CD14-positive monocyte (primary cell): Measurements from ENCODE around the gene TOLLIP. TPM values are rescaled to one million over a fixed set of nuclear protein-coding genes. Genes with fewer than 3 reads are reported as not detected.
A peak's percentile ranks its signal among the peaks of the same experiment; 100 is the strongest.

Experiments
- DNase-seq, 3 donors: peaks; one replicate each; pipeline ENCODE4 v3.0.0-alpha.2; 2011 to 2022
- H2AFZ ChIP-seq: 2 replicates; pipeline ENCODE4 v1.6.0; 2012; ENCODE audit warnings: mild to moderate bottlenecking, low read depth, low read length, inconsistent platforms; ENCODE audit not compliant: insufficient read depth, poor library complexity, severe bottlenecking
- H3K27ac ChIP-seq, 2 donors: 1 replicate in 1 of 2; 2 replicates in 1 of 2; pipeline ENCODE4 v1.5.1; 2012 to 2013; ENCODE audit warnings: low read length in 2 of 2, control low read depth in 1 of 2, inconsistent platforms in 1 of 2, low read depth in 1 of 2, mild to moderate bottlenecking in 1 of 2
- H3K27me3 ChIP-seq, 2 donors: one replicate each; pipeline versions ENCODE4 v1.6.0 to v1.6.1; 2011 to 2013; ENCODE audit warnings: low read length in 2 of 2; ENCODE audit not compliant: control insufficient read depth in 2 of 2, insufficient read depth in 2 of 2
- H3K36me3 ChIP-seq, 2 donors: replicated peaks in 1 of 2; 1 replicate in 1 of 2; 2 replicates in 1 of 2; pipeline versions ENCODE4 v1.5.1 to v1.6.1; 2012 to 2013; ENCODE audit warnings: low read length in 2 of 2, control low read depth in 1 of 2, inconsistent platforms in 1 of 2, mild to moderate bottlenecking in 1 of 2; ENCODE audit not compliant: insufficient read depth in 2 of 2, control insufficient read depth in 1 of 2
- H3K4me1 ChIP-seq, 2 donors: 1 replicate in 1 of 2; 2 replicates in 1 of 2; pipeline versions ENCODE4 v1.5.1 to v1.6.1; 2012 to 2013; ENCODE audit warnings: low read length in 2 of 2, control low read depth in 1 of 2, inconsistent platforms in 1 of 2, mild to moderate bottlenecking in 1 of 2, moderate library complexity in 1 of 2; ENCODE audit not compliant: insufficient read depth in 2 of 2, control insufficient read depth in 1 of 2
- H3K4me2 ChIP-seq: replicated peaks from 2 replicates; pipeline ENCODE3; 2012; ENCODE audit warnings: low read length, moderate library complexity, mild to moderate bottlenecking; ENCODE audit not compliant: poor library complexity, severe bottlenecking; ENCODE audit errors: extremely low read depth
- H3K4me3 ChIP-seq, 3 experiments: fragments of 200-600 bp in 1 of 3; sonication (generic) in 1 of 3; replicated peaks in 1 of 3; 1 replicate in 2 of 3; 2 replicates in 1 of 3; pipeline ENCODE4 v1.5.1; 2011 to 2013; ENCODE audit warnings: low read length in 3 of 3, mild to moderate bottlenecking in 3 of 3, control low read depth in 2 of 3, low read depth in 2 of 3, inconsistent platforms in 1 of 3, moderate library complexity in 1 of 3
- H3K79me2 ChIP-seq: 2 replicates; pipeline ENCODE4 v1.6.0; 2012; ENCODE audit warnings: mild to moderate bottlenecking, control low read depth, inconsistent platforms, low read length, moderate library complexity; ENCODE audit not compliant: insufficient read depth
- H3K9ac ChIP-seq: 2 replicates; pipeline ENCODE4 v1.6.0; 2017; ENCODE audit warnings: low read length, mild to moderate bottlenecking; ENCODE audit not compliant: insufficient read depth, poor library complexity, severe bottlenecking
- H3K9me3 ChIP-seq, 2 donors: replicated peaks in 1 of 2; 1 replicate in 1 of 2; 2 replicates in 1 of 2; pipeline versions ENCODE4 v1.5.1 to v1.6.1; 2012 to 2013; ENCODE audit warnings: low read length in 2 of 2, control low read depth in 1 of 2; ENCODE audit not compliant: control insufficient read depth in 1 of 2, insufficient read depth in 1 of 2
- H4K20me1 ChIP-seq: 2 replicates; pipeline ENCODE4 v1.6.0; 2012; ENCODE audit warnings: mild to moderate bottlenecking, low read length, control low read depth, moderate library complexity; ENCODE audit not compliant: insufficient read depth
- H3K27ac Mint-ChIP-seq, 7 donors: one replicate each; pipeline ENCODE4 v1.8.0; 2020; ENCODE audit warnings: mild to moderate bottlenecking in 7 of 7, mixed read lengths in 7 of 7, moderate library complexity in 6 of 7, inconsistent platforms in 2 of 7
- H3K27me3 Mint-ChIP-seq, 3 donors: one replicate each; pipeline ENCODE4 v1.8.0; 2021 to 2022; ENCODE audit warnings: low read depth in 3 of 3, mild to moderate bottlenecking in 3 of 3, mixed read lengths in 3 of 3, moderate library complexity in 3 of 3, inconsistent platforms in 1 of 3
- H3K36me3 Mint-ChIP-seq, 2 donors: one replicate each; pipeline ENCODE4 v1.8.0; 2020; ENCODE audit warnings: mixed read lengths in 2 of 2, inconsistent platforms in 1 of 2, mild to moderate bottlenecking in 1 of 2
- H3K4me1 Mint-ChIP-seq: one replicate; pipeline ENCODE4 v1.8.0; 2020; ENCODE audit warnings: mild to moderate bottlenecking, mixed read lengths
- H3K4me3 Mint-ChIP-seq, 2 donors: one replicate each; pipeline ENCODE4 v1.8.0; 2020; ENCODE audit warnings: mild to moderate bottlenecking in 2 of 2, mixed read lengths in 2 of 2, moderate library complexity in 1 of 2
- H3K9me3 Mint-ChIP-seq, 7 donors: one replicate each; pipeline ENCODE4 v1.8.0; 2020 to 2022; ENCODE audit warnings: mixed read lengths in 7 of 7, mild to moderate bottlenecking in 6 of 7, moderate library complexity in 6 of 7, inconsistent platforms in 2 of 7
- WGBS: methylation state at CpG from one replicate; pipeline ENCODE4 v1.1.5; 2013; ENCODE audit warnings: missing lambda C conversion rate; ENCODE audit not compliant: insufficient coverage; 5-methylcytosine and 5-hydroxymethylcytosine counted together
- intact Hi-C, 2 donors: fragments of 100-400 bp; cut with micrococcal nuclease; formaldehyde crosslinking; loops; one replicate each; pipeline versions ENCODE4 v1.15.0 to v1.15.1; 2023
- polyA plus RNA-seq, 3 donors: library from polyadenylated mRNA; depleted of rRNA in 1 of 3; unstranded in 2 of 3; stranded (reverse) in 1 of 3; fragments of 300-500 nt in 2 of 3; fragments of >200 nt in 1 of 3; fragmentation: Illumina TruSeq in 2 of 3; gene quantifications; 1 replicate in 2 of 3; 2 replicates in 1 of 3; pipeline ENCODE4 v1.2.3, GENCODE V29; 2012 to 2021
- TF ChIP-seq, protein P1 (sequence below): fragments of 200-600 bp; IDR thresholded peaks from one replicate; pipeline ENCODE4 v1.8.0; 2022; ENCODE audit warnings: antibody characterized with exemption, mild to moderate bottlenecking

Gene TOLLIP
- polyA plus RNA-seq, 3 donors = 67.9 to 72.1 (median 71.7) TPM

GRCh38 chr11:1261241-1262071, 48.0 kb downstream of the TOLLIP start:
- Mint-ChIP-seq H3K36me3 (peaks cover 2 to 10% of the 10 kb centered on the region in 2 donors), H3K9me3 (peaks cover 11 to 21% (median 19%) of the 10 kb centered on the region in 7 donors), H3K4me1 (peaks cover 11% of the 10 kb centered on the region), H3K4me3 (no peak overlapping the region), H3K27ac (peak overlapping the region in 1 of 7 donors; percentile 46), H3K27me3 (no peaks in the 10 kb centered on the region)
- no peak overlapping the region for H3K4me3 ChIP-seq
- H3K36me3 ChIP-seq = no peaks in the 10 kb centered on the region
- H3K9me3 ChIP-seq = peaks cover 8 to 13% of the 10 kb centered on the region in 2 donors
- H3K79me2 ChIP-seq = no peaks in the 10 kb centered on the region
- WGBS = 94% methylated on average over 38 of the region's 39 CpGs
- no peaks in the 10 kb centered on the region for H4K20me1 ChIP-seq
- peak overlapping the region; percentile 83 for H3K4me2 ChIP-seq
- DNase-seq = no peak
- TF ChIP-seq, protein P1, sequence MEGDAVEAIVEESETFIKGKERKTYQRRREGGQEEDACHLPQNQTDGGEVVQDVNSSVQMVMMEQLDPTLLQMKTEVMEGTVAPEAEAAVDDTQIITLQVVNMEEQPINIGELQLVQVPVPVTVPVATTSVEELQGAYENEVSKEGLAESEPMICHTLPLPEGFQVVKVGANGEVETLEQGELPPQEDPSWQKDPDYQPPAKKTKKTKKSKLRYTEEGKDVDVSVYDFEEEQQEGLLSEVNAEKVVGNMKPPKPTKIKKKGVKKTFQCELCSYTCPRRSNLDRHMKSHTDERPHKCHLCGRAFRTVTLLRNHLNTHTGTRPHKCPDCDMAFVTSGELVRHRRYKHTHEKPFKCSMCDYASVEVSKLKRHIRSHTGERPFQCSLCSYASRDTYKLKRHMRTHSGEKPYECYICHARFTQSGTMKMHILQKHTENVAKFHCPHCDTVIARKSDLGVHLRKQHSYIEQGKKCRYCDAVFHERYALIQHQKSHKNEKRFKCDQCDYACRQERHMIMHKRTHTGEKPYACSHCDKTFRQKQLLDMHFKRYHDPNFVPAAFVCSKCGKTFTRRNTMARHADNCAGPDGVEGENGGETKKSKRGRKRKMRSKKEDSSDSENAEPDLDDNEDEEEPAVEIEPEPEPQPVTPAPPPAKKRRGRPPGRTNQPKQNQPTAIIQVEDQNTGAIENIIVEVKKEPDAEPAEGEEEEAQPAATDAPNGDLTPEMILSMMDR = no peak
- intact Hi-C loops = loop anchor here (5.0 to 10.0 kb wide), 2 partner anchors 73 to 76 kb away; no protein-coding TSS in a partner anchor
- peak overlapping the region; percentile 54 for H3K9ac ChIP-seq
- no peaks in the 10 kb centered on the region for H3K27me3 ChIP-seq
- peaks cover 16 to 18% of the 10 kb centered on the region in 2 donors for H3K4me1 ChIP-seq
- peak overlapping the region; percentile 94 for H2AFZ ChIP-seq
- no peak overlapping the region for H3K27ac ChIP-seq

GRCh38 chr11:1260620-1261019, 48.8 kb downstream of the TOLLIP start:
- no peaks in the 10 kb centered on the region for H3K27me3 ChIP-seq
- no peak overlapping the region for H3K27ac ChIP-seq
- Mint-ChIP-seq H3K4me1 (peaks cover 11% of the 10 kb centered on the region), H3K4me3 (no peak overlapping the region), H3K36me3 (peaks cover 2 to 9% of the 10 kb centered on the region in 2 donors), H3K27ac (peak overlapping the region in 2 of 7 donors; percentile 36 to 46), H3K9me3 (peaks cover 6 to 13% (median 12%) of the 10 kb centered on the region in 7 donors), H3K27me3 (no peaks in the 10 kb centered on the region)
- H3K9me3 ChIP-seq = peaks cover 5% of the 10 kb centered on the region in 2 donors
- H3K36me3 ChIP-seq = no peaks in the 10 kb centered on the region
- H3K4me1 ChIP-seq = peaks cover 16 to 18% of the 10 kb centered on the region in 2 donors
- WGBS = 94% methylated on average over 15 of the region's 17 CpGs
- H3K79me2 ChIP-seq = no peaks in the 10 kb centered on the region
- H3K9ac ChIP-seq = no peak overlapping the region
- no peak overlapping the region for H3K4me2 ChIP-seq
- TF ChIP-seq, protein P1 = no peak
- no peaks in the 10 kb centered on the region for H4K20me1 ChIP-seq
- no peak overlapping the region for H3K4me3 ChIP-seq
- intact Hi-C loops = loop anchor here (5.0 to 10.0 kb wide), 2 partner anchors 74 to 77 kb away; no protein-coding TSS in a partner anchor
- no peak overlapping the region for H2AFZ ChIP-seq
- no peak for DNase-seq
